ENCODE measurements around the gene GATD1.

The GATD1 gene, protein sequence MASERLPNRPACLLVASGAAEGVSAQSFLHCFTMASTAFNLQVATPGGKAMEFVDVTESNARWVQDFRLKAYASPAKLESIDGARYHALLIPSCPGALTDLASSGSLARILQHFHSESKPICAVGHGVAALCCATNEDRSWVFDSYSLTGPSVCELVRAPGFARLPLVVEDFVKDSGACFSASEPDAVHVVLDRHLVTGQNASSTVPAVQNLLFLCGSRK

DNA sequence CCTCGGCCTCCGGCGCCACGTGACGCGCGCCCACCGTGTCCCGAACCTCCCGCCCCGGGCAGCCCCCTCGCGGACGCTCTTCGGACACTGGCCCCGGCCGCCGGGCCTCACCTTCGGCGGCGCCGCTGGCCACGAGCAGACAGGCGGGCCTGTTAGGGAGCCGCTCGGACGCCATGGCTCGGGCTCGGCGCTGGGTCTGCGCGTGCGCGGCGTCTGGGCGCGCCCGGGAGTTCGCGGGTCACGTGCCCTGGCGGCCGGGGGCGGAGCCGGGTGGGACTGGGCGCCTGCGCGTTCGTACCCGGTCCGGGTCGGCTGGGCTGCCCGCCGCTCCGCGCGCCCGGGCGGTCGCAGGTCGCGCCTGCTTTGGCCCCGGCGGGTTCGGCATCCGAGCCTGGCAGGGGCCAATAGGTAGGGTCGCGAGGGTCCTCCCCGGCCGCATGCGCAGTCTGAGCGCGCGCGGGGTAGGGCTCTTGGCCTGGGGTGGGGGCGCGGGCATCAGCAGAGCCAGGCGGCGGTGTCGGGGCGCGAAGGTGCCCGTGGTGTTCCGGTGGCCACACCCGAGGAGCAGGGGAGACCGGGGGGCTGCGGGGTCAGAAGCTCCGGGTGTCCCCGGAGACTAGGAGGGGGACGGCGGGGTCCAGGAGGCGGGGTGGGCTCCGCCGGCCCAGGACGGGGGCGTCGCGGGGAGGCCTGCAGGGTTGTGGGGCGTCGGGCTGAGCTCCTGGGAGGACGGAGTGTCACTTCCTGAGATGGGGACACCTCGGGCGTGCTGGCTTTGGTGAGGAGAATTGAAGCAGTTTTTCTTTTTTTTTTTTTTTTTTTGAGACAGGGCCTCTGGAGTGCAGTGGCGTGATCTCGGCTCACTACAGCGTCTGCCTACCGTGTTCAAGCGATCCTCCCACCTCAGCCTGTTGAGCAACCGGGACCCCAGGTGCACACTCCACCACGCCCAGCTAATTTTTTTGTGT, at the start of gene GATD1:
TSS of gene GATD1 (minus strand) at position 200 of the 968 bp plus-strand sequence. CDS start at position 175, 25 bp downstream.
- peak; percentile 98 for DNase-seq (ENCODE audit: insufficient read length, low spot score)
- FAIRE-seq = peak; percentile 94

DNA sequence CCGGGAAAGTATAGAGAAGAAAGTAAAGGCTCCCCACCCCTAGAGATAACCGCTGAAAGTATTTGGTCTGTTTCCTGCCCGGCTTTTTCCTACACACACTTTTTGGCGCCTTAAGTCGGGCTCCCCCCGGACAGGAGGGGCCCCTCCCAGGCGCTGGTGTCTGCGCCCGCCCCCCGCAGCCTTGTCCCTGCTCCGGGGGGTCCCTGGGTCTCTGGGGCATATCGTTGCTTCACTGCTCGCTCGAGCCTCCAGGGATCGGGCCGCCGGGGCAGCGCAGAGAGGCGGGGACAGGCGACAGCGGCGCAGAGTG, 49.5 kb upstream of the GATD1 start:
- DNase-seq (ENCODE audit: insufficient read length, low spot score) = no peak

DNA sequence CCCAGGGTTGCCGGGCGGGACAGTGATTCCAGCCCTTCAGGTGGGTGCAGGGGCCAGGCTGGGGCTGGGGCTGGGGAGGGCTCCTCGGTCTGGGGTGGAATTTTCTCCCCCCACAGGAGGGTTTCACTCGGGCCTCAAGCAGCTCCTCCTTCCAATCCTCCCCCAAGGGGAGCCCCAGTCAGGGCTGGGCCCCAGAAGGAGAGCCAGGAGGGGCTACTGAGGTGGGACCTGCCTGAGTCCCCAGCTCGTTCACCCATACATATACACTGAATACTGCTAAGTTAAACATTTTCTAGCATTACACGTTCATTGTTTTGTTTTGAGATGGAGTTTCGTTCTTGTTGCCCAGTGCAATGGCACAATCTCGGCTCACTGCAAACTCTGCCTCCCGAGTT, 48.9 kb upstream of the GATD1 start:
- no peak for DNase-seq (ENCODE audit: insufficient read length, low spot score)
- no peak for FAIRE-seq

More for the DNA sequence above, 49.5 kb upstream of the GATD1 start:
- FAIRE-seq = no peak

DNA sequence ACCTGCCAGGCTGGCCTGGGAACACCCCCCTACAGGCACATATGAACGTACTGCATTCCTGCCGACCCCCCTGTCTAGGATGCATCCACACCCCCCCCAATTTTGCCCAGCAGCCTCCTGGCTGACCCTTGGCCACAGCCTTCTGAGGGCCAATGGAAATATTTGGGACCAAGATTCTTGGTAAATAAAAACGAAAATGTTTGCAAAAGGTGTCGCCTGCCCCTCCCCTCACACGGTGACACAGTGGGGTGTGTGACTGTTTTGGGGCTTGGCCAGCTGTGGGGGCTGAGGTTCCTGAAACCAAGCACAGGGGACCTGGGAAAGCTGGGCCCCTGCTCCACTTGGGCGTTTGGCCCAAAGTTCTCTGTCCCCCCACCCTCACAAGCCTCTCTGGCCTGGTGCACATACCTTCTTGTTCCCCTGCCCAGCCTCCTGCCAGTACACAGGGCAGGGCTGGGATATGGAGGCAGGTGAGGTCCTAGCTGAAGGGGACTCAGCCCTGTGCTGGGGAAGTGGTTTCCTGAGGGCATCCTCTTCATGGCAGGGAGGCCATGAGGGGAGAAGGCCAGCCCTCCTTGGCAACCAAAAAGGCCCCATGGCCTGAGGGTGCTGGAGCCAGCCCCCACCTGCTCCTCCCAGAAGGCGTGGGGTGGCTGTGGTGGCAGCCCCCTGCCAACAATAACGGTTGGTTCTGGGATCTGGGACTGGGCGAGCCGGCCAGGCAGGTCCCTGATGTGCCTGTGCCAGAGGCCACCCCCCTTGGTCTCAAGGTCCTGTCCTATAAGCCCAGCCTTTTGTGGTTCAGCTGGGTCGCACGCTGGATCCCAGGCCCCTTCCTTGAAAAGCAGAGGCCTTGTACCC, 48.3 kb upstream of the GATD1 start:
- no peak for DNase-seq (ENCODE audit: insufficient read length, low spot score)
- FAIRE-seq = no peak

DNA sequence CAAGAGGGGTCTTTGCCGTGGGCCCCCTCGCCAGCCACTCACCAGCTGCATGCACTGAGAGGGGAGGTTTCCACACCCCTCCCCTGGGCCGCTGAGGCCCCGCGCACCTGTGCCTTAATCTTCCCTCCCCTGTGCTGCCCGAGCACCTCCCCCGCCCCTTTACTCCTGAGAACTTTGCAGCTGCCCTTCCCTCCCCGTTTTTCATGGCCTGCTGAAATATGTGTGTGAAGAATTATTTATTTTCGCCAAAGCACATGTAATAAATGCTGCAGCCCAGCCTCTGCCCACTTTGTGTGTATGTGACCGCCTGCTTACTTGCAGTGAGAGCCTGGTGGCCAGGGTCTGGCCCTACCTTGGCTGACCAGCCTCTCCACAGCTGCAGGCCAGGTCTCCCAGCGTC, 47.7 kb upstream of the GATD1 start:
- FAIRE-seq (no peak), DNase-seq (ENCODE audit: insufficient read length, low spot score) (no peak)

DNA sequence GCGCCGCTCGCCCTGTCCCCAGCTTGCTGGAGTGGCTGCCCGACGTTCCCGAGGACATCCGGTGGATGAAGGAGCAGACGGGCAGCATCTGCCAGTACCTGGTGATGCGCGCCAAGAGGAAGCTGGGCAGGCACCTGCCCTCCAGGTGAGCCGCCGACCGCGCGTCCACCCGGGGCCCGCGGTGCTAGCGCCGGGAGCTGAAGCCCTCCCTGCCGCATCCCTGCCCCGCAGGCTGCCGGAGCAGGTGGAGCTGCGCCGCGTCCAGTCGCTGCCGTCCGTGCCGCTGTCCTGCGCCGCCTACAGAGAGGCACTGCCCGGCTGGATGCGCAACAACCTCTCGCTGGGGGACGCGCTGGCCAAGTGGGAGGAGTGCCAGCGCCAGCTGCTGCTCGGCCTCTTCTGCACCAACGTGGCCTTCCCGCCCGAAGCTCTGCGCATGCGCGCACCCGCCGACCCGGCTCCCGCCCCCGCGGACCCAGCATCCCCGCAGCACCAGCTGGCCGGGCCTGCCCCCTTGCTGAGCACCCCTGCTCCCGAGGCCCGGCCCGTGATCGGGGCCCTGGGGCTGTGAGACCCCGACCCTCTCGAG, 47.1 kb upstream of the GATD1 start:
- DNase-seq (ENCODE audit: insufficient read length, low spot score) (no peak), FAIRE-seq (no peak)

DNA sequence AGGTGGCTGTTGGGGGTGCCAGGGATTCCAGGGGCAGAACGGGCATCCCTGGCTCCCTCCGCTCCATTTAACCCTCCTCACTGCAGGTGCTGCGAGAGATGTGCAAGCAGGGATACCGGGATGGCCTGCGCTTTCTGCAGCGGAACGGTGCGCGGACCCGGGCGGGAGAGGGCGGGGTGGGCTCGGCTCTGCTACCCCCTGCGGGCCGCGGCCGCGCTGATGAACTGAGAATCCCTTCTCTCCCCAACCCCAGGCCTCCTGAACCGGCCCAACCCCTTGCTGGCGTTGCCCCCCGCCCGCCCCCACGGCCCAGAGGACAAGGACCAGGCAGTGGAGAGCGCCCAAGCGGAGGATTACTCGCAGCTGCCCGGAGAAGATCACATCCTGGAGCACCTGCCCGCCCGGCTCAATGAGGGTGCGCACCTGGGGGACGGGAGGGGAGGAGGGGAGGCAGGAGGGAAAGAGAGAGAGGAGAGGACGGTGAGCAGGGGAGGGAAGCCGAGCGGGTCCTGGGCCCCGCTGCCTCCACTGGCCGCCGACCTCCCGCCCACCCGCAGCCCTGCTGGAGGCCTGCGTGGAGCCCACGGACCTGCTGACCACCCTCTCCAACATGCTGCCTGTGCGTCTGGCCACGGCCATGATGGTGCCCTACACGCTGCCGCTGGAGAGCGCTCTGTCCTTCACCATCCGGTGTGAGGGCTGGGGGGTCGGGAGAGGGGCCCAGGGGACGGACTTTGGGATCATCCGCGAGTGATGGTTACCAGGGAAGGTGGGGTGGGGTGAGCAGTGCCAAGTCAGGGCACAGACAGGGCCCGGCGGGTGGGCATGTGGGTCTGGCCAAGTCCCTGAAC, 46.4 kb upstream of the GATD1 start:
- no peak for FAIRE-seq
- no peak for DNase-seq (ENCODE audit: insufficient read length, low spot score)

DNA sequence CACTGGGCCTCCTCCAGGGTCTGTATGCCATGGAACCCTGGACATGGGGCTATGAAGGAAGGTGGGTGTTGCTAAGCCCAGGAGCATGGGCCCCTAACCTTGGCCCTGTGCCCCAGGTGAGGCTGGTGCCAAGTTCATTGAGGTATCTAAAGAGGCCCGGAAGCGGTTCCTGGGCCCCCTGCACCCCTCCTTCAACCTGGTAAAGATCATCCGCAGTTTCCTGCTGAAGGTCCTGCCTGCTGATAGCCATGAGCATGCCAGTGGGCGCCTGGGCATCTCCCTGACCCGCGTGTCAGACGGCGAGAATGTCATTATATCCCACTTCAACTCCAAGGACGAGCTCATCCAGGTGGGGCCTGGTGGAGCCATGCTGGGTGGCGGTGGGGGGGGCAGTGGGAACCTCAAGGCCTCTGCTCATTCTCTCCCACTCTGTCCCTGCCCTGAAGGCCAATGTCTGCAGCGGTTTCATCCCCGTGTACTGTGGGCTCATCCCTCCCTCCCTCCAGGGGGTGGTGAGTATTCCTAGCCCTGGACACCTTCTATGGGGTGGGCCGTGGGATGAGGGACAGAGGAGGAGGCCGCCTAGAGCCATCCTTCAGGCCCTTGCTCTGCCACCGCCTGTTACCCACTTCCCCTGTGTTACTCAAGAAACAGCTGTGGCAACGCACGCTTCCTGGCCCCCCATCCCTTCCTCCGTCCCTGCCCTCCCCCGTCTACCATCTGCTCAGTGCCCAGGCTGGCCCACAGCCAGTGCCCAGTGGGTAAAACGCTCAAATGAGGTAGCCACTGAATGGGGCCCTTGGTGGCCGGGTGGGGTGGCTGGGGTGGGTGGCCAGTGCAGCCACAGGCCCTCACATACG, 44.5 kb upstream of the GATD1 start:
- FAIRE-seq = no peak
- DNase-seq (ENCODE audit: insufficient read length, low spot score) = no peak

DNA sequence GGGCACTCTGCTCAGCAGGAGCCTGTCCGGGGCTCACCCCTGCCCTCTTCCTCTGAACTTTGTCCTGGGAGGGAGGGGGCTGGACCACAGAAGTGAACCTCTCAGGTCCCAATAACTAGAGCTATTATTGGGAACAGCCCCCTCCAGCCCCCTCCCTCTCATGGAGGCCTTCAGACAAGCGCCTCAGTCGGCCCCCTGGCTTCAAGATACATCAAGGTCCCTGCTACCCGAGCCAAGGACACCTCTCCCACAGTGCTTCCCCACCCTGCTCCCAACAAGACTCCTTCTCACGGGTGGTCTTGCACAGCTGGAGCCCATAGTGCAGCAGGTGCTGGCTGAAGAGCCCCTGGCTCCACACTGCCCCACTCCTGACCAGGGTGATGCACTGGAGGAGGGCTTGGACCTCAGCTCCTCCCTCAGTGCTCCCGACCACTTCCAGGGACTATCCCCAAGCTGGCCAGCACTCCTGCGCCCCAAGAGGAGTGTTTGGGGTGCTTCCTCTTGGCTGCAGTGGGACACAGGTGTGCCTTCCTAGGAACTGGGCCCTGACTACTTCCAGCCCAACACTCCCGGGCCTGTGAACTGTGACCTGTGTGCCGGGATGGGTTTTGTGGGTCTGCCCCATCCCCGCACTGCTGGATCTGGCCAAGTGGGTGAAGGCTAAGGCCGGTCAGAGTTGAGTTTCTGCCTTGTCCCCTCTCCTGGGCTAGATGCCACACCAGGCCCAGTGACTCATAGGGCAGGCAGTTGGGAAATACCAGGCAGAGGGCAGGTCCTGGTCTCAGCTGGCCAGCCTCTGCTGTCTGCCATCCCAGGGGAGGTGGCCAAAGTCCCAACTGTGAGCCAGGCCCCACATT, 43.6 kb upstream of the GATD1 start:
- FAIRE-seq = peak; percentile 33
- peak; percentile 68 for DNase-seq (ENCODE audit: insufficient read length, low spot score)

DNA sequence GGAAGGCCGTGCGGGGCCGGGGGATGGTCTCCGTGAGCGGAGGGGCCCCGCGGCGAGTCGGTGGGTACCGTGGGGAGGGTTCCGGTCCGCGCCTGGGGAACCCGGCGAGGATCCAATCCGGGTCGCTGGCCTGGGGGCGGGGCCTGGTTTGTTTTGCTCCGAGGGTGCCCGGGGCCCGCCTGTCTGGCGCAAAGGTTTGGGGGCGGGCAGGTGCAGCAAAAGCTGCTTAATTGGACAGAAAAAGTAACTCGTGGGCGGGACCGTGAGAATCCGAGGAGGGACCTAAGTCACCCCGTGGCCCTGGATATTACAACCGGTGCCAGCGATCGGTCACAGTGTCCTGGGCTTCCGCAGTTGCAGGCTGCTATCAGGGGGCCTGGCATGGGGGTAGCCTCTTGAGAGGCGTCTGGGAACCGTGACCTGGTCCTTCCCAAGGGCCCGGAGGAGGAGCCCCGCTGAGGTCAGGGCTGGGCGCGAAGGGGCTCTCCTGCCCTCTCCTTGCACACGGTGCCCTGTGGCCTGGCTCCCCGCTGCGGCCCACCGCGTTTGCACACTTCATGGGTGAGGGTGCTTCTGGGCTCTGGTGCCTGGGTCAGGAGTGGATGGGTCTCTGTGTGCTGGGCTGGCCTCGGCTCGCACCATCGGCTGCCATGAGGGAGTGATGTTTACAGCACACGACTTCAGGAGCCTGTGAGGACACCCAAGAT, 42.8 kb upstream of the GATD1 start:
- FAIRE-seq (peak; percentile 49), DNase-seq (ENCODE audit: insufficient read length, low spot score) (peak; percentile 73)

DNA sequence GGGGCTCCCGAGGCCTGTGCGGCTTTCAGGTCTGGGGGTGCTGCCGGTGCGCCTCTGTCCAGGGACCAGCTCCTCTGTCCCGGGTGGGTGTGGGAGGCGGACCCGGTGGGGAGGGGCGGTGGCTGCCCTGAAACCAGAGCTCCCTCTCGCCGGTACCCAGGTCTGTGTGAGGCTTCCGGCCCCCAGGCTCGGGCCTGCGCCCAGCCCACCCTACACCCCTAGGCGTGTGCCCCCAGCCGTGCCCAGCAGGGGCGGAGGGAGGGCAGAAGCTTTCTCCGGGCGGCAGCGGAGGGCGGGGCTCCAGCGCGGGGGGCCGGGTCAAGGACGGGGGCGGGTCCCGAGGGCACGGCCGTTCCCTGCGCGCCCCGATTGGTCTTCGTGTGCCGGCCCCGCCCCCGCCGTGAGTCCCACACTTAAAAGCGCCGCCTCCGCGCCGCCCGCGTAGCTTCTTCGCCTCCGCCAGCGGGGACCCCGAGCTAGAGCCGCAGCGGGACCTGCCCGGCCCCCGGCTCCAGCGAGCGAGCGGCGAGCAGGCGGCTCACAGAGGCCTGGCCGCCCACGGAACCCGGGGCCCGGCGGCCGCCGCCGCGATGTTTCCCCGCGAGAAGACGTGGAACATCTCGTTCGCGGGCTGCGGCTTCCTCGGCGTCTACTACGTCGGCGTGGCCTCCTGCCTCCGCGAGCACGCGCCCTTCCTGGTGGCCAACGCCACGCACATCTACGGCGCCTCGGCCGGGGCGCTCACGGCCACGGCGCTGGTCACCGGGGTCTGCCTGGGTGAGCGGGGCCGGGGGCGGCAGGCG, 42.0 kb upstream of the GATD1 start:
- peak; percentile 95 for FAIRE-seq
- peak; percentile 81 for DNase-seq (ENCODE audit: insufficient read length, low spot score)

DNA sequence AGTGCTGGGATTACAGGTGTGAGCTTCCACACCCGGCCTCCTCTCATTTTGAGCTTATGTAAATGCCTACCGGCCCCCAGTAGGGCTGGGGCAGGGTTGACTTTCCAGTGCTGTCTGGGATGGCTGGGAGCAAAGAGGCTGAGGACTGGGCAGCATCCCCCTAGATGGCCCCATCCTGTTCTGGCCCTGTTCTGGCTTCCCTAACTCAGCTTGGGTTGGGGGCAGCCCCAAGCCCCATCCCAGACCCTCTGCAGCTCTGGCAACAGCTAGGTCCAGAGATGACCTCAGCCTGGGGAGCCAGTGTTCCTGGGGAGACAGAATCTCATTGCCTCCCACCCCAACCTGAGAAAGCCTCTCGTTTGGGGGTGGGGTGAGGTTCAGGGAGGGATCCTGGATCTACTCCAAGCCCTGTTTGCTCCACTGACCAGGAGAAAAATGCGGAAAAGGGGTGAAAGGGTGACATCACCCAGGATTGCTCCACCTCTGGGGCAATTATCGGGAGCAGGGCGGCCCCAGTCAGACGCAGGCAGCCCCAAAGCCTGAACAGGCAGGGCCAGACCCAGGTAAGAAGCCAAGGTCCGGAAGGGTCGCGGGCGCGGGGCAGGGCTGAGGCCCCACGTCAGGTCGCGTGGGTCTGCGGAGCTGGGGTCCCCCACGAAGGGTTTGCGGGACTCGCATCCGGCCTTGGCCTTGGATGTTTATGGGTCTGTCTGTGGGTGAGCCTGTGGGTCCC, 41.3 kb upstream of the GATD1 start, which contains the start of gene PNPLA2:
TSS of gene PNPLA2 (plus strand) at position 519 of the 733 bp plus-strand sequence. CDS start 805 bp downstream, outside the sequence.
- DNase-seq (ENCODE audit: insufficient read length, low spot score) (no peak), FAIRE-seq (peak; percentile 16)

DNA sequence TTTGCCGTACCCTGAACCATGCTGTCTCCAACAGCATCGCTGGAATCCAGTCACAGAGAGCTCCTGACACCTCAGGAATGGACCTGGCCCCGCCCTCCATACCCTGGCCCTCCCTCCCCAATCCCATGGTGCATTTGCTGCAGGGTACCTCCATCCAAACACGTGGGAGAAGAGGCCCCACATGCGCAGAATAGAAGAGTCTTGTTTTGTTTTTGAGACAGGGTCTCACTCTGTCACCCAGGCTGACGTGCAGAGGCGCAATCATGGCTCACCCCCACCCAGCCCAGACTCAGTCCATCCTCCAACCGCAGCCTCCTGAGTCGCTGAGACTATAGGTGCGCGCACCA, 39.1 kb upstream of the GATD1 start:
- DNase-seq (ENCODE audit: insufficient read length, low spot score) (no peak), FAIRE-seq (no peak)

DNA sequence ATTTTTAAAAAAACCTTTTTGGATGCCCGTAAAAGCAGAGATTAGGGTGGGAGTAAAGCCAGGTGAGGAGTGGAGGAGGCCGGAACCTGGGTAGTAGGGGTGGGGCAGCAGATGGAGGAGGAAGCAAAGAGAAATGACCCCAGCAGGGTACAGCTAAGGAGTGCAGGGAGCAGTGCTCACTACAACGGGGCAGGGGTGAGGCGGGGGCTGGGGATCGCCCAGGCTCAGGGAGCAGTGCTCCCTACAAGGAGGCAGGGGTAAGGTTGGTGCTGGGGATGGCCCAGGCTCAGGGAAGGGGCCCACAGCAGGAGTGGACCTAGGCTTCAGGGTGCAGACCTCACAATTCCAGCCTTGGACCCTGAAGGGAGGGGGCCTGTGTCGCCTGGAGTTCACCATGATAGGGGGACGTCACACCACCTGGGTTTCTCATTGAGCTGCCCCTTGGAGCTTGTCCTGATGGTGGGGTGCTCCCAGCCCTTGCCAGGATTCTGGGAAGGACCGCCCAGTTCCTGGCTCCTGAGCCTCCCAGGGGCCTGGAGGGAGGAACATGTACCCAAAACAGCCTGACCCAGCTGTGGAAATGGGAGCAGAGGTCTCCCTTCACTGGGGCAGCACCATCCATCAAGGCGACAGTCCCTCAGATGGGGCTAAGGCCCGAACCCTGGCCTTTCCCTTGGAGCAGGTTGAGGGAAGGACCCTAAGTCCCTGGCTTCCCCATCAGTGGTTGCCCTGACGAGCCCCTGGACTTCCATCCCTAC, 38.6 kb upstream of the GATD1 start:
- no peak for DNase-seq (ENCODE audit: insufficient read length, low spot score)
- FAIRE-seq = no peak

DNA sequence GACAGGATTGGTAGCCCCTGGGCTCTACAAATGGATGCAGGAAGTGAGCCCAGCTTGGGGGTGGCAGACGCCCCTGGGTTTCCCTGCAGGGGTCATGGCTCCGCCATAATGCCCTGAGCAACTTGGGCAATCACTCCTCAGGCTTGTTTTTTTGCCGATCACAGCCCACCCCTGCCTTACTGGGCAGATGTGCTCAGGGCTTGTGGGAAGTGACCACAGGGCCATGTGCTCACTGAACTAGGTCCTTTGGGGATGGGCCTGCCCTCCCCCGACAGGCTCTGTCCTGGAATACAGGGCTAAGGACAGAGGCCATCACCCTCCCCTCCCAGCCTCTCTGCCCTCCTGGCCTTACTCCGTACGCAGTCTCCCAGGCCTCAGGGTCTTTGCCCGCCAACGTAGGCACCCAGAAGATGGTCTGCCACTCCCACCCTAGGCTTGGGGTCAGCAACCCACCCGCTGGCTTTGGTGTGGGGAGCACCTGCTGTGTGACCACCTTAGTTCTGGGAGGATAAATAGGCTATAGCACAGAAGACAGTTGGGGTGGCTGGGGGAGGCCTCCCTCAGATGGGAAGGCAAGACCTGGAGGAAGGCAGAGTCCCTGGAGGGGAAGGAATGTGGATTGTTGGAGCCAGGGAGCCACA, 36.3 kb upstream of the GATD1 start:
- FAIRE-seq = no peak

More for the DNA sequence above, 36.3 kb upstream of the GATD1 start:
- DNase-seq (ENCODE audit: insufficient read length, low spot score) = no peak

Measured in HTR-8/SVneo (cell line).